ENCODE data around the gene APOL5. TPM values are rescaled to one million over a fixed set of nuclear protein-coding genes. Genes with fewer than 3 reads are reported as not detected.

Gene APOL5
- total RNA-seq, 2 experiments from 2014 or later = not detected

GRCh38 chr22:35752006-35752862 lies 34.6 kb downstream of the APOL5 start:
- Mint-ChIP-seq H3K4me1 (ENCODE audit: low read depth) (peaks cover 2% of the 10 kb centered on the region), H3K9me3 (no peaks in the 10 kb centered on the region), H3K27me3 (ENCODE audit: low read depth) (no peaks in the 10 kb centered on the region), H3K27ac (no peak overlapping the region), H3K4me3 (no peak overlapping the region), H3K36me3 (ENCODE audit: low read depth) (no peaks in the 10 kb centered on the region)
- intact Hi-C loops (cut with micrococcal nuclease) = no loop called here
- CTCF ChIA-PET = no interaction called here
- no peak for DNase-seq

- Mint-ChIP-seq H3K4me1 (ENCODE audit: low read depth) (peaks cover 2% of the 10 kb centered on the region), H3K4me3 (no peak overlapping the region), H3K9me3 (no peaks in the 10 kb centered on the region), H3K36me3 (ENCODE audit: low read depth) (no peaks in the 10 kb centered on the region), H3K27me3 (ENCODE audit: low read depth) (no peaks in the 10 kb centered on the region), H3K27ac (no peak overlapping the region)
- intact Hi-C loops (cut with micrococcal nuclease) = no loop called here
- CTCF ChIA-PET = no interaction called here
- no peak for DNase-seq
Observed at GRCh38 chr22:35752863-35753189, 35.2 kb downstream of the APOL5 start.

GRCh38 chr22:35754761-35755160 lies 37.1 kb downstream of the APOL5 start:
- no peaks in the 10 kb centered on the region for H3K36me3 Mint-ChIP-seq (ENCODE audit: low read depth)
- no peak for DNase-seq
- no peak overlapping the region for H3K4me3 Mint-ChIP-seq
- peaks cover 2% of the 10 kb centered on the region for H3K4me1 Mint-ChIP-seq (ENCODE audit: low read depth)
- intact Hi-C loops (cut with micrococcal nuclease) = no loop called here
- H3K27ac Mint-ChIP-seq = no peak overlapping the region
- CTCF ChIA-PET = no interaction called here
- H3K9me3 Mint-ChIP-seq = no peaks in the 10 kb centered on the region
- no peaks in the 10 kb centered on the region for H3K27me3 Mint-ChIP-seq (ENCODE audit: low read depth)

GRCh38 chr22:35756722-35757121 lies 39.0 kb downstream of the APOL5 start:
- peaks cover 2% of the 10 kb centered on the region for H3K4me1 Mint-ChIP-seq (ENCODE audit: low read depth)
- H3K9me3 Mint-ChIP-seq = no peaks in the 10 kb centered on the region
- CTCF ChIA-PET = interaction anchor here (0.7 kb wide), 1 partner anchor 169 kb away, joined by 3 read pairs; no protein-coding TSS in a partner anchor
- no peak for DNase-seq
- no peak overlapping the region for H3K4me3 Mint-ChIP-seq
- H3K27ac Mint-ChIP-seq = no peak overlapping the region
- no peaks in the 10 kb centered on the region for H3K36me3 Mint-ChIP-seq (ENCODE audit: low read depth)
- intact Hi-C loops (cut with micrococcal nuclease) = no loop called here
- H3K27me3 Mint-ChIP-seq (ENCODE audit: low read depth) = no peaks in the 10 kb centered on the region

- CTCF ChIA-PET = no interaction called here
- H3K36me3 Mint-ChIP-seq (ENCODE audit: low read depth) = no peaks in the 10 kb centered on the region
- no peaks in the 10 kb centered on the region for H3K9me3 Mint-ChIP-seq
- intact Hi-C loops (cut with micrococcal nuclease) = no loop called here
- no peak overlapping the region for H3K4me3 Mint-ChIP-seq
- H3K4me1 Mint-ChIP-seq (ENCODE audit: low read depth) = no peaks in the 10 kb centered on the region
- H3K27ac Mint-ChIP-seq = peak overlapping the region; percentile 46
- no peaks in the 10 kb centered on the region for H3K27me3 Mint-ChIP-seq (ENCODE audit: low read depth)
- DNase-seq = no peak
Observed at GRCh38 chr22:35758394-35758793, 40.7 kb downstream of the APOL5 start.

- no peaks in the 10 kb centered on the region for H3K36me3 Mint-ChIP-seq (ENCODE audit: low read depth)
- no peaks in the 10 kb centered on the region for H3K9me3 Mint-ChIP-seq
- H3K4me3 Mint-ChIP-seq = no peak overlapping the region
- H3K27ac Mint-ChIP-seq = no peak overlapping the region
- DNase-seq = peak; percentile 8
- no peaks in the 10 kb centered on the region for H3K4me1 Mint-ChIP-seq (ENCODE audit: low read depth)
- CTCF ChIA-PET = interaction anchor here (0.6 to 1.0 kb wide), 2 partner anchors 76 to 351 kb away, joined by 3 to 4 read pairs; no protein-coding TSS in a partner anchor
- H3K27me3 Mint-ChIP-seq (ENCODE audit: low read depth) = no peaks in the 10 kb centered on the region
- intact Hi-C loops (cut with micrococcal nuclease) = loop anchor here (10.0 kb wide), 1 partner anchor 164 kb away; no protein-coding TSS in a partner anchor
Observed at GRCh38 chr22:35761037-35761436, 43.4 kb downstream of the APOL5 start.

- Mint-ChIP-seq H3K9me3 (no peaks in the 10 kb centered on the region), H3K27ac (no peak overlapping the region), H3K4me3 (no peak overlapping the region), H3K4me1 (ENCODE audit: low read depth) (no peaks in the 10 kb centered on the region), H3K36me3 (ENCODE audit: low read depth) (no peaks in the 10 kb centered on the region), H3K27me3 (ENCODE audit: low read depth) (no peaks in the 10 kb centered on the region)
- DNase-seq = no peak
- CTCF ChIA-PET = interaction anchor here (0.7 kb wide), 1 partner anchor 27 kb away, joined by 4 read pairs; no protein-coding TSS in a partner anchor
- intact Hi-C loops (cut with micrococcal nuclease) = loop anchor here (10.0 kb wide), 1 partner anchor 158 kb away; no protein-coding TSS in a partner anchor
Observed at GRCh38 chr22:35766654-35767580, 49.2 kb downstream of the APOL5 start.

GRCh38 chr22:35769974-35770373 lies 52.3 kb downstream of the APOL5 start:
- Mint-ChIP-seq H3K27me3 (ENCODE audit: low read depth) (no peaks in the 10 kb centered on the region), H3K27ac (no peak overlapping the region), H3K36me3 (ENCODE audit: low read depth) (no peaks in the 10 kb centered on the region), H3K4me1 (ENCODE audit: low read depth) (no peaks in the 10 kb centered on the region), H3K9me3 (no peaks in the 10 kb centered on the region), H3K4me3 (no peak overlapping the region)
- intact Hi-C loops (cut with micrococcal nuclease) = loop anchor here (10.0 kb wide), 1 partner anchor 155 kb away; no protein-coding TSS in a partner anchor
- DNase-seq = no peak
- CTCF ChIA-PET = no interaction called here

- Mint-ChIP-seq H3K27ac (no peak overlapping the region), H3K27me3 (ENCODE audit: low read depth) (no peaks in the 10 kb centered on the region), H3K36me3 (ENCODE audit: low read depth) (no peaks in the 10 kb centered on the region), H3K9me3 (no peaks in the 10 kb centered on the region), H3K4me1 (ENCODE audit: low read depth) (no peaks in the 10 kb centered on the region), H3K4me3 (no peak overlapping the region)
- intact Hi-C loops (cut with micrococcal nuclease) = no loop called here
- no peak for DNase-seq
- CTCF ChIA-PET = no interaction called here
Observed at GRCh38 chr22:35775339-35775738, 57.7 kb downstream of the APOL5 start.

GRCh38 chr22:35777335-35777975 lies 59.8 kb downstream of the APOL5 start:
- no peak for DNase-seq
- no peaks in the 10 kb centered on the region for H3K4me1 Mint-ChIP-seq (ENCODE audit: low read depth)
- no peaks in the 10 kb centered on the region for H3K27me3 Mint-ChIP-seq (ENCODE audit: low read depth)
- no peaks in the 10 kb centered on the region for H3K9me3 Mint-ChIP-seq
- no peak overlapping the region for H3K27ac Mint-ChIP-seq
- H3K4me3 Mint-ChIP-seq = no peak overlapping the region
- no peaks in the 10 kb centered on the region for H3K36me3 Mint-ChIP-seq (ENCODE audit: low read depth)
- intact Hi-C loops (cut with micrococcal nuclease) = no loop called here
- CTCF ChIA-PET = no interaction called here
